ENCODE measurements around the gene MUC6.

Gene MUC6

GRCh38 chr11:1012740-1013630 lies 23.5 kb downstream of the MUC6 start:
- no peak for FAIRE-seq

GRCh38 chr11:1012291-1012690 lies 24.2 kb downstream of the MUC6 start:
- no peak for DNase-seq (ENCODE audit: insufficient read length, low spot score)
- no peak for FAIRE-seq

More at GRCh38 chr11:1012740-1013630, 23.5 kb downstream of the MUC6 start:
- DNase-seq (ENCODE audit: insufficient read length, low spot score) = no peak

- DNase-seq (ENCODE audit: insufficient read length, low spot score) (no peak), FAIRE-seq (no peak)
Observed at GRCh38 chr11:1011320-1011698, 25.2 kb downstream of the MUC6 start.

GRCh38 chr11:1010551-1011319 lies 25.8 kb downstream of the MUC6 start:
- no peak for FAIRE-seq
- DNase-seq (ENCODE audit: insufficient read length, low spot score) = no peak

- FAIRE-seq (no peak), DNase-seq (ENCODE audit: insufficient read length, low spot score) (no peak)
Observed at GRCh38 chr11:1009991-1010390, 26.5 kb downstream of the MUC6 start.

GRCh38 chr11:1009371-1009770 lies 27.1 kb downstream of the MUC6 start:
- FAIRE-seq = no peak

GRCh38 chr11:1008803-1009145 lies 27.7 kb downstream of the MUC6 start:
- no peak for FAIRE-seq

More at GRCh38 chr11:1009371-1009770, 27.1 kb downstream of the MUC6 start:
- no peak for DNase-seq (ENCODE audit: insufficient read length, low spot score)

GRCh38 chr11:1008001-1008802 lies 28.3 kb downstream of the MUC6 start:
- DNase-seq (ENCODE audit: insufficient read length, low spot score) = no peak
- no peak for FAIRE-seq

More at GRCh38 chr11:1008803-1009145, 27.7 kb downstream of the MUC6 start:
- DNase-seq (ENCODE audit: insufficient read length, low spot score) = no peak

- FAIRE-seq = no peak
- no peak for DNase-seq (ENCODE audit: insufficient read length, low spot score)
Observed at GRCh38 chr11:1007279-1007678, 29.2 kb downstream of the MUC6 start.

GRCh38 chr11:1006762-1007161 lies 29.8 kb downstream of the MUC6 start:
- no peak for FAIRE-seq
- no peak for DNase-seq (ENCODE audit: insufficient read length, low spot score)

- no peak for FAIRE-seq
- DNase-seq (ENCODE audit: insufficient read length, low spot score) = no peak
Observed at GRCh38 chr11:1005928-1006327, 30.6 kb downstream of the MUC6 start.

- DNase-seq (ENCODE audit: insufficient read length, low spot score) = no peak
- FAIRE-seq = no peak
Observed at GRCh38 chr11:1003159-1003558, 33.4 kb downstream of the MUC6 start.

GRCh38 chr11:1002406-1002984 lies 34.0 kb downstream of the MUC6 start:
- FAIRE-seq (no peak), DNase-seq (ENCODE audit: insufficient read length, low spot score) (no peak)

GRCh38 chr11:1001617-1002405 lies 34.7 kb downstream of the MUC6 start:
- FAIRE-seq = no peak
- DNase-seq (ENCODE audit: insufficient read length, low spot score) = no peak

GRCh38 chr11:1000357-1001278 lies 35.9 kb downstream of the MUC6 start:
- FAIRE-seq (no peak), DNase-seq (ENCODE audit: insufficient read length, low spot score) (no peak)

- DNase-seq (ENCODE audit: insufficient read length, low spot score) (no peak), FAIRE-seq (no peak)
Observed at GRCh38 chr11:999009-999408, 37.5 kb downstream of the MUC6 start.

GRCh38 chr11:997907-998306 lies 38.6 kb downstream of the MUC6 start:
- no peak for DNase-seq (ENCODE audit: insufficient read length, low spot score)
- no peak for FAIRE-seq

GRCh38 chr11:996681-997080 lies 39.8 kb downstream of the MUC6 start:
- FAIRE-seq = no peak
- DNase-seq (ENCODE audit: insufficient read length, low spot score) = no peak
